ENCODE results near the gene GPR78.

- no peak for TF ChIP-seq CTCF (conservative IDR thresholded peaks at IDR 0.05 in 1 of 2, IDR thresholded peaks at IDR 0.05 in 1 of 2; ENCODE audit: low read depth in 1 of 2, low read length in 2 of 2)
- no peak for TF ChIP-seq EZH2 (IDR thresholded peaks at IDR 0.05; ENCODE audit: low read length, missing control alignments)
Observed at GRCh38 chr4:8616831-8617230, 36.6 kb downstream of the GPR78 start.

Measured in fibroblast of lung (primary cell).